ENCODE data around the gene SMG1. TPM values are rescaled to one million over a fixed set of nuclear protein-coding genes. Genes with fewer than 3 reads are reported as not detected.
"Not testable (repeated sequence)": the region's sequence is repeated elsewhere in the genome, so short reads cannot be mapped to it uniquely, and the experiment has no call there.

The SMG1 gene
- total RNA-seq, 1 donor from 2014 or later, result 39.9 TPM

DNA sequence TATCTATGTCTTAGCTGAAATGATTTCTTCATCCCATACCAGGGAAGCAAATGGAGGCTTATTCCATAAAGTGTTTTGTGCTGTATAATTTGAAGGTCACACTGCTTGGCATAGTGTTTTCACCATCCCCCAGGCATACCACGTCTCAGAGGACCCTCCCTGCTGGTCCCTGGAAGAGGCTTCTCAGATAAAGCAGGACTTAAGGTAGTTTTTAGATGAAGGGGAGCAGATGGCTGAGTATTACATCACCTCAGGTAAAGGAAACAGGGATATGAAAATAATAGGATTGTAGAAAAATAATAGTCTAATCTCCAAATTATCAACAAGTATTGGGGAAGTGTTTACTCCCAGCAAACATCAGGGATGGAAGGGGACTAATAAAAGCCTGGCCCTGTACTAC, 7.3 kb upstream of the SMG1 start:
- DNase-seq (ENCODE audit: low read depth in 2 of 2), result no peak

DNA sequence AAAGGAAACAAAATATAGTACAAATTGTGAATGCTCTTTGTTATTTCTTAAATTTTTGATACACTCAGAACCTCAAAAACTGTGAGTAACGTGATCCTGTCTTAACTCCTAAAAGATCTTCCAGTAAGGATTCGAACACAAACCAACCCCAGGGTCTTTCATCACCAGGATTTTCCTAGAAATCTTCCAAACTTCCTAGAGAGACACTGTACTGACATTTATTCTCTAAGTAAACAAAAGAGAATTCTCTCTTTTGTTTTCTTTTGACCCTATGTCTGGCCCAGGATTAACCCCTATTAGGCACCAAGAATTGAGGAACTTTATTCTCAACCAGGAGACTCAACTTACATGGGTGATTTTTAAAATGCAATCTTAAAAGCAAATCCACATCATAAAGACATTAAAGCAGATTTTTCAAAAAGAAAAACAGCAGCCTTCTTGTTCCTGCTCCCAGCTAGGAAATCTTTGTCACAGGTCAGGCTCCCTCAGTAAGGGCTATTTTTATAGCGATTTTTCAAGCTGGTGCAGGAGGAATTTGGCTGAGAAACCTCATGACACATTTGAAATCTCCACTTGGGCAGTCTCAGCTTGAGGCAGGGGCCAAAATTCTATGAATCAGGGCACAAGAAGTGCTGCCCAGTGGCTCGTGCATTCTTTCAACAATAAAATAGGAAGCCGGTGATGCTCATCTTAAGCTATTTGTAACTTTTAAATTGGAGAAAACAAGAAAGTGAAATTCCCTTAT, 6.2 kb upstream of the SMG1 start:
- DNase-seq (ENCODE audit: low read depth in 2 of 2), result no peak

DNA sequence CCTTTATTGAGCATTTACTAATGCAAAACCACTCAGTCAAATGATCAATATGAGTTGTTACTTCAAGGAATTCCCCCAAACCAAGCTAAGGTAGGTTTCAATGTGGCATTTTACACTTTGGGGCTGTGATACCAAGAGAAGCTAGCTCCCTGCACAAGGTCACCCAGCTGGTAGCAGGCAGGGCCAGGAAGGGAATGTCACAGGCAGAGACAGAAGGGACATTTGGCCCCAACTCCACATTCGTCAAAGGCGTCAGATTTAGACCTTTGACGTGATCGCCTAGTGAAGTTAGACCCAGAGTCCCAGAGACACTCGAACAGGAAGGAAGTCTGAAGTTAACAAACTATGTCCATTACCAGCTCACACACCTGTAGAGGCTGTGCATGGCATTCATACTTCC, 5.5 kb upstream of the SMG1 start:
- no peak for DNase-seq (ENCODE audit: low read depth in 2 of 2)

DNA sequence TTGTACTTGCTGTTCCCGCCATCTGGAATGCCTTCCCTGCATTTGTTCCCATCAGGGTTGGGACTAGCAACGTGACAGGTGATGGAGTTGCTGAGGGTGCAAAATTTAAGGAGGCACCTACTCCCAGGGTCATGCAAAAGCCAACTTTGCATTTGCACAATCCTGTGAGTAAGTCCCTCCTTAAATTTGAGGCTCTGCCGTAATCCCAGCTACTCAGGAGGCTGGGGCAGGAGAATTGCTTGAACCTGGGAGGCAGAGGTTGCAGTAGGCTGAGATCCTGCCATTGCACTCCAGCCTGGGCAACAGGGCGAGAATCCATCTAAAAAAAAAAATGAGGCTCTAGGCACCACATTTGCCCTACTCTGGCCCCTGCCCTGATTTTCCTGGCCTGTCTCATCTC, 3.9 kb upstream of the SMG1 start:
- not testable (repeated sequence) for DNase-seq (ENCODE audit: low read depth in 2 of 2)

DNA sequence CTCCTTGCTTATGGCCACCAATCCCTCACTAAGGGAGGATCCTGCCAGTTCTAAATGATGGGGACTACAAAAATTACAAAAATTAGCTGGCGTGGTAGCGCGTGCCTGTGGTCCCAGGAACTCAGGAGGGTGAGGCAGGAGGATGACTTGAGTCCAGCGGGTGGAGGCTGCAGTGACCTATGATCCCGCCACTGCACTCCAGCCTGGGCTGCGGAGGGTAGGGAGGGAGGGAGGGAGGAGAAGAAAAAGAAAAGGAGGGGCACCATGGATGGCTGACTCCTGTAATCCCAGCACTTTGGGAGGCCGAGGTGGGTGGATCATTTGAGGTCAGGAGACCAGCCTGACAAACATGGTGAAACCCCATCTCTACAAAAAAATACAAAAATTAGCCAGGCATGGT, 1.9 kb upstream of the SMG1 start:
- DNase-seq (ENCODE audit: low read depth in 2 of 2), result not testable (repeated sequence)

DNA sequence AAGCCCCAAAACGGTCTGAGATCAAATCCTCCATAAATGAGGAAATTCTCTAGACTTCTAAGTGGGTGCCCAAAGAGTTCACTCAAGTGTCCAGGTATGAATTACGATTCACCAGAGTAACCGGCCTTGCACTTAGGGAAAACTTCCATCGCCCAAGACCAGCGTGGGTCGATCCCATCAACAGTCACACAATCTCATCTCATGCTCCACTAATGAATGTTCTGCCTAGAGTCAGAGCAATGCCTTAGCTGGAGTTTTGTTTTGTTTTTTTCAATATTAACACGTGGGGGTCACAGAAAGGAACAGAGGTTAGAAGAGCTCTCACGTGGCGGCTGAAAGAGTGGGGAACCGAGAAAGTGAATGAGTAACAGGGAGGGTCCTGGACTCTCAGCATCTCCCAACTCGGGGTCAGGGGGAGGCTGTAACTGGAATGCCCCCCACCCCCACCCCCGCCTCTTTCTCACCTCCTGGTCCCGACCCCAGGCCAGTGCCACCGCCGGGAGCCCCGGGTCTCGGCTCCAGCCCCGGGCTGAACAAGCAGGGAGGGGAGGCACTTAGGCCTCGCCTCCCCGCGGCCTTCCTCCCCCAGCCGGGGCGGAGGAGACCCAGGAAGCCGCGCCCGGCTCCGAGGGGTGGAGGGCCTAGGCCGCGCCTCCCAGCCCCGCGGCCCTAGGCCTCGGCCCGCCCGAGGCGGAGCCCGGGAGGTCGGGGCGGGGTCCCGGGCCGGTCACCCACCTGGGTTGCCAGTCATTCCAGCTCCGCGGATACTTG, 808 bp downstream of the SMG1 start:
- peak in 1 of 2 donors; percentile 16 for DNase-seq (ENCODE audit: low read depth in 2 of 2)

DNA sequence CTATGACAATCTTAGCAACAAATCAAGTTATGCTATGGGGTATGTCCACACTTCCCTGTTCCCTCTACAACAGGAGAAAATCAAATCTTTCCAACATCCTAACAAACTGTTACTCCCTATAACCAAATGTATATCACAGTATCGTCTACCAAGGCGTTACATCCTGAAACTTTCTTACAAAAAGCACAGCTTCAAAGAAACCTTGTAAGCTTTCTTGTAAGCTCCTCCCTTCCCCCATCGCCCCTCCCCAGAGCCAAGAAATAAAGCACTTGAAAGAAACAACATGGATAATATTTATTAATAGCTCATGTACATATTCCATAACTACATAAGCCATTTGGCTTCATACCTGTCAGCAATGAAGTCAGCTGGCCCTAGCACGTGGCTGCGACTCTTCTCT, 2.3 kb downstream of the SMG1 start:
- DNase-seq (ENCODE audit: low read depth in 2 of 2), result not testable (repeated sequence)

DNA sequence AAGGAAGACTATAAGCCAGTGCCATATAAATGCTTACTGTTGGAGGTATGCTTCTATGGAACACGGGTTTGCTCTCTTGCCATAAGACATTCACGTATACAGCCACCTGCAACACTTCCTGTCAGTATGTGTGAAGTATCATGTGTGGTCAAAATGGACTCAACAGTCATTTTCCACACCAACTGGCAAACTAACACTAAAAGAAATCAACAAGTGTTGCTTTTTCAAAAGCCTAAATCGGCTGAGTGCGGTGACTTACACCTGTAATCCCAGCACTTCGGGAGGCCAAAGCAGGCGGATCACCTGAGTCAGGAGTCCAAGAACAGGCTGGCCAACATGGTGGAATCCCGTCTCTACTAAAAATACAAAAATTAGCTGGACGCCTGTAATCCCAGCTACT, 3.1 kb downstream of the SMG1 start:
- not testable (repeated sequence) for DNase-seq (ENCODE audit: low read depth in 2 of 2)

DNA sequence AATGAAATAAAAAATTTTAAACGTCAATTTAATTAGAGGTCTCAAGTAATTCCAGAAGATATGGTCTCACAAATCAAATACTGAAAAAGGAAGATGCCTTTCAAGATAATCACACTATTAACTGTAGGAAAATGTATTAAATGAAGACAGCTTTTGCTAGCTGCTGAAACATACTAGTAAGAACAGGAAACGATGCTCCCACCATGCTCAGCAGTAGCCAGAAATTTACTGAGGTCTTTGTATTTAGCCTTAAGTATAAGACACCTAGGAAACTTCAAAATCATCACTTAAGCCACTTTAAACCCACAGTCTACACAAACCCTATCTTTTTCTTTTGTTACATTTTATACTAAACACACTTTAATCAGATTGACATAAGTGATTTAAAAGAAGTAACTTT, 16.6 kb downstream of the SMG1 start:
- DNase-seq (ENCODE audit: low read depth in 2 of 2), result not testable (repeated sequence)

DNA sequence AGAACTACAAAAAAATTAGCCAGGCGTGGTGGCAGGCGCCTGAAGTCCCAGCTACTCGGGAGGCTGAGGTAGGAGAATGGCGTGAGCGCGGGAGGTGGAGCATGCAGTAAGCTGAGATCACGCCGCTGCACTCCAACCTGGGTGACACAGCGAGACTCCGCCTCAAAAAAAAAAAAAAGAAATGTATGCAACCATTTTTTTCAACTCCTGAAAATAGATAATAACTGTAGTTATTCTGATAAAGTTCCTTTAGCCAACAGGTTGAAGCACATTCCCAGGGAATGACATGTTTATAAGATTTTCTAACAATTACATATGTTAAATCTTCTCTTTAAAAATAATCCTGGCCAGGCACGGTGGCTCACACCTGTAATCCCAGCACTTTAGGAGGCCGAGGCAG, 17.5 kb downstream of the SMG1 start:
- DNase-seq (ENCODE audit: low read depth in 2 of 2), result not testable (repeated sequence)

DNA sequence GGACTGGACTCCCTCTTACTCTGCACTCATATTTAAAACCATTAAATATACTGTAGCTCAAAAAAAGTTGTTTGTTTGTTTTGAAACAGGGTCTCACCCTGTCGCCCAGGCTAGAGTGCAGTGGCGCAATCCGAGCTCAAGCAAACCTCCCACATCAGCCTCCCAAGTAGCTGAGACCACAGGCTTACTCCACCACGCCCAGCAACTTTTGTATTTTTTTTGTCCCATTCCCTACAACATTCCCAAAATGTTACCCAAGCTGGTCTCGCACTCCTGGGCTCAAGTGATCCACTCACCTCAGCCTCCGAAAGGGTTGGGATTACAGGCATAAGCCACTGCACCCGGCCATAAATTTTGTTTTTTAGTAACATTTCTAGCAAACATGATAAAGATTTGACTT, 23.4 kb downstream of the SMG1 start:
- DNase-seq (ENCODE audit: low read depth in 2 of 2), result not testable (repeated sequence)

DNA sequence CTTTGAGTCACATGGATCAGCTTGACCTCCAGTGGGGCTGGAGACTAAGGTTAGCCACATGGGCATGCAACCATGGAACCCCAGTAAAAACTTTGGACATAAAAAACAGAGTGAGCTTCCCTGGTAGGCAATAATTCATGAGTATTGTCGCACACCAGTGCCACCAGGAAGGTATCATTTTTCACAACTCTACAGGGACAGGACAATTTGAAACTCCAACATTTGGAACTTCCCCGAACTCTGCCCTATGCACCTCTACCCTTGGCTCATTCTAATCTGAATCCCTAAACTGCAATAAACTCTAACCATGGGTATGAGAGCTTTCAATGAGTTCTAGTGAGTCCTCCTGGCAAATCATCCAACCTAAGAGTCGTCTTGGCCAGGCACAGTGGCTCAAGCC, 24.2 kb downstream of the SMG1 start:
- not testable (repeated sequence) for DNase-seq (ENCODE audit: low read depth in 2 of 2)

DNA sequence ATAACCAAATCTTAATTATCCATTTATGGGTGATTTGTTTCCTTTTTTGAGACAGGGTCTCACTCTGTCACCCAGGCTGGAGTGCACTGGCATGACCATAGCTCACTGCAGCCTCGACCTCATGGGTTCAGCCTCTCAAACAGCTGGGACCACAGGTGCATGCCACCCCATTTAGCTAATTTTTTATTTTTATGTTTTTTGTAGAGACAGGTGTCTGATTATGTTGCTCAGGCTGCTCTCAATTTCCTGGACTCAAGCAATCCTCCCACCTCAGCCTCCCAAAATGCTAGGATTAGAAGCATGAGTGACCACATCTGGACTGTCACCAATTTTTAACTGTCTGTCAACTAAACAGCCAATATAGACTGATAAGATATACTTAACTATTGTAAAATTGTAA, 25.0 kb downstream of the SMG1 start:
- DNase-seq (ENCODE audit: low read depth in 2 of 2), result not testable (repeated sequence)

DNA sequence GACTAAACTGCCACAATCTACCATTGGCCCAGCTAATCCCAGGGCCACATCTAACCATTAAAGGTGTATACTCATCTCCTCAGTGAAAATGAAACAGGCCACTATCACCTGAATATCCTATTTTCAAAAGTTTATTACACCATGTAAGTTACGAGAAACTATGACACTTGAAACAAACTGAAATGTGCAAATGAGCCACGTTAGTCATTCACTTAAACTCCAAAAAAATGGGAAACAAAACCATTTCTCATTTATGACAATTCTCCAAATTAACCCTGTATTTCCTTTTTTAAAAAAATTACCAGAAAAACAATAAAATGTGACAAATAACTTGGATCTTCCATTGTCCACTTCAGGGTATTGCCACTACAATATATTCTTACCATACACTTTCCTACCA, 41.8 kb downstream of the SMG1 start:
- not testable (repeated sequence) for DNase-seq (ENCODE audit: low read depth in 2 of 2)

DNA sequence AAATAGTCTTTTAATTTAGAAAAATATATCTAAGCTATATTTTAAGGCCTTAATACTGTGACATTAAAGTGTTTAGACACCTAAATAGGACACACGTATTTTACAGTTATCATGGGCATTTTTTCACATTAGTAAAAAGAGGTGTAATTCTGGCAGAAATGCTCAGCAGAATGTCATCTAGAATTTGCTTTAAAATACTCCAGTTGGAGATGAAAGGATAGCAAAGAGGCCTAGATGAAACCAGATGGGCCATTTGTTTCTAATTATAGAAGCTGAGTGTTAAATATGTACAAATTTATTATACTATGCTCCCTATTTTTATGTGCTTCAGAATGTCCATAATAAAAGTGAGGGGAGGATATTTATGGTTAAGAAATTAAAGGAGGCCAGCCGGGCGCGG, 48.5 kb downstream of the SMG1 start:
- DNase-seq (ENCODE audit: low read depth in 2 of 2), result not testable (repeated sequence)

DNA sequence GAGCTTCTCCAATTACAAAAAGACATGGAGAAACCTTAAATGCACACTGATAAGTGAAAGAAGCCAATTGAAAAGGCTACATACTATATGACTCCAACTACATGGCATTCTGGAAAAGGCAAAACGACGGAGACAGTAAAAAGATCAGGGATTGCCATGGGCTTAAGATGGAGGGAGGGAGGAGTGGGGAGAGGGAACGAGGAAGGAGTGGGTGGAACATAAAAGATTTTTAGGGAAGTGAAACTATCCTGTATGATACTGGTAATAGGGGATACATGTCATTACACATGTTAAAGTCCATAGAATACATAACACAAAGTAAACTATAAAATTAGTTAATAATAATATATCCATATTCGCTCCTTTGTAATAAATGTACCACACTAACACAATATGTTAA, 48.9 kb downstream of the SMG1 start:
- not testable (repeated sequence) for DNase-seq (ENCODE audit: low read depth in 2 of 2)

DNA sequence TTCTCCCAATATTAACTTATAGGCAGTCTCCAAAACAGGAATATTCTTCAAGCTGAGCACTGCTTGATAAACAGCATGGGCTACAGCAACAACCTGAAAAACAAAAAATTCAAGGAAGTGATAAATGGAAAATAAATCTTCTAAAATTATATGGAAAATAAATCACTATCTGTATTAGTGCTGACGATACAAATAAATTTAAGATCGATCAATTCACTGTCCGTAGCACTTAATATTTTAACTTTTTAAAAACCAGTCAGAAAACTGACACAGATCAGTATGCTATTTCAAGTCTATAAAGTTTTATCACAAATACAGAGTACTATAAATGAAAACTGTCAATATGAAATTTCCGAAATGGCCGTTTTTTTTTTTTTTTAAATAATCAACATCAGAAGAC, 49.9 kb downstream of the SMG1 start:
- not testable (repeated sequence) for DNase-seq (ENCODE audit: low read depth in 2 of 2)

DNA sequence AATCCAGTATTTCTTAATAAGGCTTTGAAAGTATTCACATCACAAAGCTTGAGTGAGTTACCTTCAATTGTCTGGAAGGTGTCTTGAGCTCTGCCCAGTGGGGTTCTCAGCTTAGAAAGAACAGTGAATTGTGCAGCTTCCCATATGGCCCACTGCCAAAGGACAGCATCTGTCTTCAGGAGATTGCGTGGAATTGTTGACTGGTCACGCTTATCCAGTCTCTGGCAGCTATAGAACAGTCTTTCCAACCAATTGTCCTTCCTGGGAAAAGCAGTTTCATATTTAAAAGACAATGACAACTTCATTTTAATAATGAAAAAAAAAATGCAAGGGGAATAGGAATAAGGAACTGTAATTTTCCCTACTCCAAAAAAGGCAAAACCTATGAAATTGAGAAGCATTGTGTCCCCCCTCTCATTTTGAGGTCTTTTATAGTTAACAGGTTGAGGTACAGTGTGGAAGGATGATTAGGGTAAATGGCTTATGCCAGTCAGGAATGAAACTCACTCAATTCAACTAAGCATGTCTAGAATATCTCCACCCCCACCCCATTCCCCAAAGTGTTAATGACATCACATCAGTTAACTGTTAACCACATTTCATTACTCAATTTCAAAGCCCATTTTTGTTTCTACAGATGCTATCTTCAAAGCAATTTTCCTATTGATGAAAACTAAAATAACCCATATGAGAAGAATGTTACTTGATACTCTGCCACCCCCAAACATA, 57.0 kb downstream of the SMG1 start:
- DNase-seq (ENCODE audit: low read depth in 2 of 2), result peak; percentile 12 to 83

DNA sequence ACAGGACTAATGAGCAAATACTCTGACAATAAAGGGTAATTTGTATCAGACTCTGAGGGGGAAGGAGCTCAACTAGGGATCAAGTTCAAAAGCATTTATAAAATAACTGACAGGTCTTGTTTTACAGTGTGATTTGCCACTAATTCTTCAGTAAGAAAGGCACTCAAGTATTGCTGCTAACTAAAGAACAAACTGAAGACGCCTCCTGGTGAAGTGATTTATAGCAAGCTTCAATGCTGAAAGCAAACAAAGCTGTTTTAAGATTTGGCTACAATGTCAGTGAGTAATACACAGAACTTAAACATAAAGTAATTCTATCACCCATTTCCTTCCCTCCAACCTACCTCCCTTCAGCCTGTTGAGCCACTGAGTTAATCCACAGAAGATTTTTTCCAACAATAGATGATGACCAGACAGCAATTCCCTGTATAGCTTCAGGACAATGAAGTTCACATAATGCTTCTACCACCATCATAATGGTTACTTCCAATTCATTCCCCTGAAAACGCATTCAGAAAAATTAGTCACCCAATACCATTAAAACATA, 59.9 kb downstream of the SMG1 start:
- DNase-seq (ENCODE audit: low read depth in 2 of 2), result peak in 1 of 2 donors; percentile 65

DNA sequence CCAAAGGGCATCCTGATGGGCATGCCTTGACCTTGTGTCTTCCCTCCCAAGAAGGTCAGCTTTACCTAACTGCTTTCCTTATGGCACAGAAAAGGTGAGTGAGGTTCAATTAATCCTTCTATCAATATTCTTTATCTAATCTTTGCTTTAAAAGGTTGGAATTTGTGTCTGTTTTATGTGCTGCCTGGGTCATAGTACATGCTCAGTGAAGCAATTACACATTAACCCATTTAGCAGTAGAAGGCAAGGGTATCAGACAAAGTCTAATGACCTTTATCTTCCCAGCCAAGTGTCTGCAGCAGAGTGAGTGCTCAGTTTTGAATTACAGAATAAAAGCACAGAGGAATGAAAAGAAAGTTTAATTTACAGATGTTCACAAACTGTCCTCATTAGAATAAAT, 63.3 kb downstream of the SMG1 start:
- not testable (repeated sequence) for DNase-seq (ENCODE audit: low read depth in 2 of 2)

DNA sequence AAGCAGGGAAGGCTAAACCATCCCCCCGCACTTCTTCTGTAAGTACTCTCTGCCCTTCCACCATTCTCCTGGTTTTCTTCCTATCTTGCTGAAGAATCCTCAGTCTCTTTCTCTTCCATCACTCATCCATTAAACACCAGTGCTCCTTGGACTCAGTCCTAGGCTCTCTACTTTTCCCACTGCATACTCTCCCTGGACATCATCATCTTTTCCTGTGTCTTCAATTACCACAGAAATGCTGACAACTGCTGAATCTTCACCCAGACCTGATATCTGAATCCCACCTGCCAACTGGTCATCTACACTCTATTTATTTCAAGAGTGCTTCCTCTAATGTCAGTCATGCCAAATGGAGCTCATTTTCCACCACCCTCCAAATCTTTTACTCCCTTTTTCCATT, 71.0 kb downstream of the SMG1 start:
- no peak for DNase-seq (ENCODE audit: low read depth in 2 of 2)

DNA sequence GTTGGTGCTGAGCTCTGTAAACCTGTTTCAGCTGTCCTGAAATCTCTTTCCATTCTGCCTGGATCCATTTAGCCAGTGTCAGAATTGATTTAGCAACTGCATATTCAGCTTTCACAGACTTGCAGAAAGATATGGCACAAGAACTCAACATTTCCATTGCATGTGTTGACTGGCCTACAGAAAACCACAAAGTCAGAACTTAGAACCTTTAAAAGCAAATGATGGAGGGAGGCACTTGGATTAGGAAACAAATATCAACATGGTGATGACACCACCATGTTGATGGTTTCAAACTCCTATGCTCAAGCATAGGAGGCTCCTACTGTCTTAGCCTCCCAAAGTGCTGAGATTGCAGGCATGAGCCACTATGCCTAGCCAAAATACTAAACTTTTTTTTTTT, 72.5 kb downstream of the SMG1 start:
- no peak for DNase-seq (ENCODE audit: low read depth in 2 of 2)

Data from dermis microvascular lymphatic vessel endothelial cell (primary cell).